HCT116 (cell line): ENCODE results near the gene OXCT2.

Source experiments
- CEBPB ChIP-seq: IDR thresholded peaks from 2 replicates; pipeline ENCODE4 v1.6.1; 2012; ENCODE audit warnings: low read depth
- EZH2 ChIP-seq: fragments of 200-600 bp; sonication (generic); IDR thresholded peaks from 2 replicates; pipeline ENCODE4 v1.6.1; 2017; ENCODE audit warnings: antibody characterized with exemption, mixed run types
- EZH2phosphoT487 ChIP-seq: fragments of 200-600 bp; IDR thresholded peaks from 2 replicates; pipeline ENCODE4 v1.6.1; 2018; ENCODE audit warnings: antibody characterized with exemption, borderline replicate concordance
- JUND ChIP-seq: IDR thresholded peaks from 2 replicates; pipeline ENCODE4 v1.6.1; 2012
- POLR2A ChIP-seq: IDR thresholded peaks from 2 replicates; pipeline ENCODE4 v1.7.0; 2011; ENCODE audit warnings: borderline replicate concordance; ENCODE audit not compliant: insufficient read depth, insufficient read length; ENCODE audit errors: extremely low read depth
- POLR2AphosphoS5 ChIP-seq: IDR thresholded peaks from 2 replicates; pipeline ENCODE4 v1.6.1; 2011; ENCODE audit warnings: mild to moderate bottlenecking, low read depth, low read length, moderate library complexity
- RAD21 ChIP-seq: IDR thresholded peaks from 2 replicates; pipeline ENCODE4 v1.6.1; 2012; ENCODE audit warnings: low read depth, mild to moderate bottlenecking
- SIN3A ChIP-seq: IDR thresholded peaks from 2 replicates; pipeline ENCODE4 v1.6.1; 2012; ENCODE audit warnings: low read depth
- SP1 ChIP-seq: IDR thresholded peaks from 2 replicates; pipeline ENCODE4 v1.6.1; 2012; ENCODE audit warnings: low read depth
- SRF ChIP-seq: IDR thresholded peaks from 2 replicates; pipeline ENCODE4 v1.6.1; 2012; ENCODE audit warnings: low read depth
- YY1 ChIP-seq: IDR thresholded peaks from 2 replicates; pipeline ENCODE4 v1.6.1; 2011; ENCODE audit warnings: low read length, low read depth, moderate library complexity, mild to moderate bottlenecking; ENCODE audit not compliant: insufficient replicate concordance; ENCODE audit errors: extremely low read depth
- TF ChIP-seq, protein P1 (sequence below), 3 experiments: fragments of 200-600 bp in 1 of 3; sonication (generic) in 1 of 3; IDR thresholded peaks in 2 of 3; conservative IDR thresholded peaks in 1 of 3; 2 replicates each; pipeline ENCODE4 v1.5.1; 2012 to 2017; ENCODE audit warnings: low read depth in 2 of 3, low read length in 2 of 3, antibody characterized with exemption in 1 of 3, borderline replicate concordance in 1 of 3, control low read depth in 1 of 3, mild to moderate bottlenecking in 1 of 3, mixed read lengths in 1 of 3, mixed run types in 1 of 3, moderate library complexity in 1 of 3; ENCODE audit not compliant: insufficient read depth in 1 of 3
- TF ChIP-seq, protein P2 (sequence below): IDR thresholded peaks from 2 replicates; pipeline ENCODE4 v1.6.1; 2012; ENCODE audit warnings: low read depth

DNA sequence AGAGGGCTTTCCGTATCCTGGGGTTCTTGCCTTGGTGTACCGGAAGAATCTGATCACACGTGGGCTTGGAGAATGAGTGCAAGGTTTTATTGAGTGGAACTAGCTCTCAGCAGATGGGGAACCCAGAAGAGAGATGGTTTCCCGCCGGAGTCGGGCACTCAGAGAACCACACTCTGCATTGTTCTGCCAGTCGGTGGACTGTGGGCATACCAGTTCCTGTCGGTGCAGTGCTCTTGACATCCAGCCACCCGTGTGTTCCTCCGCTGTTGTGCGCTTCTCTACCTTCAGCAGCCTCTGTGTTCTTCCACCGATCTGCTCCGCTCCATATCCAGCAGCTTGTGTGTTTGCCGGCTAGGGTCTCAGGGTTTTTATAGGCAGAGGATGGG lies 43.2 kb downstream of the OXCT2 start:
- no peak for TF ChIP-seq YY1
- TF ChIP-seq, protein P1, sequence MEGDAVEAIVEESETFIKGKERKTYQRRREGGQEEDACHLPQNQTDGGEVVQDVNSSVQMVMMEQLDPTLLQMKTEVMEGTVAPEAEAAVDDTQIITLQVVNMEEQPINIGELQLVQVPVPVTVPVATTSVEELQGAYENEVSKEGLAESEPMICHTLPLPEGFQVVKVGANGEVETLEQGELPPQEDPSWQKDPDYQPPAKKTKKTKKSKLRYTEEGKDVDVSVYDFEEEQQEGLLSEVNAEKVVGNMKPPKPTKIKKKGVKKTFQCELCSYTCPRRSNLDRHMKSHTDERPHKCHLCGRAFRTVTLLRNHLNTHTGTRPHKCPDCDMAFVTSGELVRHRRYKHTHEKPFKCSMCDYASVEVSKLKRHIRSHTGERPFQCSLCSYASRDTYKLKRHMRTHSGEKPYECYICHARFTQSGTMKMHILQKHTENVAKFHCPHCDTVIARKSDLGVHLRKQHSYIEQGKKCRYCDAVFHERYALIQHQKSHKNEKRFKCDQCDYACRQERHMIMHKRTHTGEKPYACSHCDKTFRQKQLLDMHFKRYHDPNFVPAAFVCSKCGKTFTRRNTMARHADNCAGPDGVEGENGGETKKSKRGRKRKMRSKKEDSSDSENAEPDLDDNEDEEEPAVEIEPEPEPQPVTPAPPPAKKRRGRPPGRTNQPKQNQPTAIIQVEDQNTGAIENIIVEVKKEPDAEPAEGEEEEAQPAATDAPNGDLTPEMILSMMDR (IDR thresholded peaks at IDR 0.05 in 2 of 3, conservative IDR thresholded peaks at IDR 0.05 in 1 of 3; ENCODE audit: borderline replicate concordance in 1 of 3, insufficient read depth in 1 of 3, low read depth in 2 of 3, low read length in 2 of 3): no peak
- TF ChIP-seq EZH2phosphoT487: no peak
- TF ChIP-seq POLR2A: no peak
- TF ChIP-seq POLR2AphosphoS5: no peak
- no peak for TF ChIP-seq SRF
- no peak for TF ChIP-seq JUND
- TF ChIP-seq, protein P2, sequence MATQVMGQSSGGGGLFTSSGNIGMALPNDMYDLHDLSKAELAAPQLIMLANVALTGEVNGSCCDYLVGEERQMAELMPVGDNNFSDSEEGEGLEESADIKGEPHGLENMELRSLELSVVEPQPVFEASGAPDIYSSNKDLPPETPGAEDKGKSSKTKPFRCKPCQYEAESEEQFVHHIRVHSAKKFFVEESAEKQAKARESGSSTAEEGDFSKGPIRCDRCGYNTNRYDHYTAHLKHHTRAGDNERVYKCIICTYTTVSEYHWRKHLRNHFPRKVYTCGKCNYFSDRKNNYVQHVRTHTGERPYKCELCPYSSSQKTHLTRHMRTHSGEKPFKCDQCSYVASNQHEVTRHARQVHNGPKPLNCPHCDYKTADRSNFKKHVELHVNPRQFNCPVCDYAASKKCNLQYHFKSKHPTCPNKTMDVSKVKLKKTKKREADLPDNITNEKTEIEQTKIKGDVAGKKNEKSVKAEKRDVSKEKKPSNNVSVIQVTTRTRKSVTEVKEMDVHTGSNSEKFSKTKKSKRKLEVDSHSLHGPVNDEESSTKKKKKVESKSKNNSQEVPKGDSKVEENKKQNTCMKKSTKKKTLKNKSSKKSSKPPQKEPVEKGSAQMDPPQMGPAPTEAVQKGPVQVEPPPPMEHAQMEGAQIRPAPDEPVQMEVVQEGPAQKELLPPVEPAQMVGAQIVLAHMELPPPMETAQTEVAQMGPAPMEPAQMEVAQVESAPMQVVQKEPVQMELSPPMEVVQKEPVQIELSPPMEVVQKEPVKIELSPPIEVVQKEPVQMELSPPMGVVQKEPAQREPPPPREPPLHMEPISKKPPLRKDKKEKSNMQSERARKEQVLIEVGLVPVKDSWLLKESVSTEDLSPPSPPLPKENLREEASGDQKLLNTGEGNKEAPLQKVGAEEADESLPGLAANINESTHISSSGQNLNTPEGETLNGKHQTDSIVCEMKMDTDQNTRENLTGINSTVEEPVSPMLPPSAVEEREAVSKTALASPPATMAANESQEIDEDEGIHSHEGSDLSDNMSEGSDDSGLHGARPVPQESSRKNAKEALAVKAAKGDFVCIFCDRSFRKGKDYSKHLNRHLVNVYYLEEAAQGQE: no peak
- TF ChIP-seq SP1: no peak
- TF ChIP-seq CEBPB: no peak
- no peak for TF ChIP-seq SIN3A
- no peak for TF ChIP-seq RAD21
- TF ChIP-seq EZH2: no peak
